HepG2 (cell line): Measurements from ENCODE around the gene KCTD15. TPM values are rescaled to one million over a fixed set of nuclear protein-coding genes. Genes with fewer than 3 reads are reported as not detected.

Experiments
- CBX5 ChIP-seq: sonication (generic); formaldehyde crosslinking; IDR thresholded peaks from 2 replicates; pipeline ENCODE4 v1.4.0; 2020; ENCODE audit warnings: missing genetic modification reagents, borderline replicate concordance
- CHCHD3 ChIP-seq: sonication (generic); formaldehyde crosslinking; IDR thresholded peaks from 2 replicates; pipeline ENCODE4 v1.8.0; 2022; ENCODE audit warnings: mild to moderate bottlenecking, missing genetic modification reagents, moderate library complexity
- ELF1 ChIP-seq: sonication (generic); formaldehyde crosslinking; IDR thresholded peaks from 2 replicates; pipeline ENCODE4 v1.4.0; 2020; ENCODE audit warnings: missing genetic modification reagents
- GATAD1 ChIP-seq: IDR thresholded peaks from 2 replicates; pipeline ENCODE4 v1.6.1; 2016; ENCODE audit warnings: missing genetic modification reagents, missing compliant biosample characterization
- KLF11 ChIP-seq: IDR thresholded peaks from 2 replicates; pipeline ENCODE4 v1.6.1; 2016; ENCODE audit warnings: missing compliant biosample characterization
- KLF12 ChIP-seq: sonication (generic); formaldehyde crosslinking; IDR thresholded peaks from 2 replicates; pipeline ENCODE4 v1.4.0; 2020; ENCODE audit warnings: missing genetic modification reagents, borderline replicate concordance
- MYPOP ChIP-seq: sonication (generic); formaldehyde crosslinking; IDR thresholded peaks from 2 replicates; pipeline ENCODE4 v1.8.1; 2023; ENCODE audit warnings: mild to moderate bottlenecking, moderate library complexity, missing genetic modification reagents
- ONECUT2 ChIP-seq: sonication (generic); formaldehyde crosslinking; IDR thresholded peaks from 2 replicates; pipeline ENCODE4 v1.4.0; 2020; ENCODE audit warnings: missing genetic modification reagents
- PAF1 ChIP-seq: IDR thresholded peaks from 2 replicates; pipeline ENCODE4 v1.6.1; 2016; ENCODE audit warnings: missing genetic modification reagents, missing compliant biosample characterization
- POGK ChIP-seq: sonication (generic); formaldehyde crosslinking; conservative IDR thresholded peaks from 2 replicates; pipeline ENCODE4 v1.8.0; 2022; ENCODE audit warnings: mild to moderate bottlenecking, moderate library complexity, missing genetic modification reagents
- RORA ChIP-seq: sonication (generic); formaldehyde crosslinking; IDR thresholded peaks from 2 replicates; pipeline ENCODE4 v1.5.0; 2020; ENCODE audit warnings: mild to moderate bottlenecking, missing genetic modification reagents, moderate library complexity
- SOX5 ChIP-seq: IDR thresholded peaks from 2 replicates; pipeline ENCODE4 v1.6.1; 2016; ENCODE audit warnings: borderline replicate concordance
- SP2 ChIP-seq: sonication (generic); formaldehyde crosslinking; IDR thresholded peaks from 2 replicates; pipeline ENCODE4 v1.5.1; 2020; ENCODE audit warnings: mild to moderate bottlenecking, missing genetic modification reagents
- TARDBP ChIP-seq: sonication (generic); formaldehyde crosslinking; IDR thresholded peaks from 2 replicates; pipeline ENCODE4 v1.8.0; 2022; ENCODE audit warnings: mild to moderate bottlenecking, missing genetic modification reagents
- TCF12 ChIP-seq, 2 experiments: fragments of 450-650 bp in 1 of 2; sonication (generic) in 1 of 2; formaldehyde crosslinking in 1 of 2; IDR thresholded peaks; 2 replicates each; pipeline versions ENCODE4 v1.6.1 to v1.8.0; 2017 to 2022; ENCODE audit warnings: antibody characterized with exemption in 1 of 2, mild to moderate bottlenecking in 1 of 2, missing genetic modification reagents in 1 of 2, moderate library complexity in 1 of 2
- ZNF124 ChIP-seq: sonication (generic); formaldehyde crosslinking; IDR thresholded peaks from 2 replicates; pipeline ENCODE4 v1.4.0; 2020; ENCODE audit warnings: missing genetic modification reagents
- ZNF335 ChIP-seq: sonication (generic); formaldehyde crosslinking; IDR thresholded peaks from 2 replicates; pipeline ENCODE4 v1.4.0; 2020; ENCODE audit warnings: missing genetic modification reagents
- ZNF354B ChIP-seq: sonication (generic); formaldehyde crosslinking; IDR thresholded peaks from 2 replicates; pipeline ENCODE4 v1.8.0; 2022; ENCODE audit warnings: mild to moderate bottlenecking, missing genetic modification reagents
- ZNF512 ChIP-seq: sonication (generic); formaldehyde crosslinking; IDR thresholded peaks from 2 replicates; pipeline ENCODE4 v1.4.0; 2020; ENCODE audit warnings: mild to moderate bottlenecking, missing genetic modification reagents
- ZNF644 ChIP-seq: IDR thresholded peaks from 2 replicates; pipeline ENCODE4 v1.6.1; 2016; ENCODE audit warnings: low read depth
- ZNF792 ChIP-seq: IDR thresholded peaks from 2 replicates; pipeline ENCODE4 v1.6.1; 2016
- ZNF883 ChIP-seq: sonication (generic); formaldehyde crosslinking; IDR thresholded peaks from 2 replicates; pipeline ENCODE4 v1.5.1; 2020; ENCODE audit warnings: mild to moderate bottlenecking, missing genetic modification reagents; ENCODE audit errors: not compliant biosample characterization
- polyA plus RNA-seq, 8 experiments: library from polyadenylated mRNA; depleted of rRNA in 3 of 8; stranded (reverse) in 7 of 8; unstranded in 1 of 8; fragments of >200 nt; fragmentation: Illumina TruSeq in 4 of 8; extraction: Trizol in 4 of 8; gene quantifications; 2 replicates each; pipeline versions ENCODE4 v1.2.1 to v1.2.3, GENCODE V29; 2011 to 2016; ENCODE audit warnings: low read depth in 4 of 8, missing spikeins in 1 of 8, mixed read lengths in 1 of 8; ENCODE audit not compliant: insufficient read depth in 1 of 8
- total RNA-seq, 5 experiments: library from RNA; depleted of rRNA; stranded (reverse); fragments of >200 nt; fragmentation: Illumina TruSeq; extraction: Trizol; gene quantifications; 2 replicates each; pipeline ENCODE4 v1.2.3, GENCODE V29; 2016; ENCODE audit warnings: low read depth in 1 of 5
- TF ChIP-seq, protein P1 (sequence below): sonication (generic); formaldehyde crosslinking; IDR thresholded peaks from 2 replicates; pipeline ENCODE4 v1.8.1; 2023; ENCODE audit warnings: missing genetic modification reagents, inconsistent platforms, borderline replicate concordance
- TF ChIP-seq, protein P2 (sequence below): sonication (generic); formaldehyde crosslinking; IDR thresholded peaks from 2 replicates; pipeline ENCODE4 v1.5.0; 2020; ENCODE audit warnings: missing genetic modification reagents

KCTD15 gene
- total and polyA plus RNA-seq, 2 of the 13 experiments (the other 11 are each of a cell fraction or from before 2014, with no cell fraction given): 13.2 to 16.7 TPM

GRCh38 chr19:33767898-33768413 is 28.7 kb upstream of the KCTD15 start (continued):
- TF ChIP-seq, protein P1, sequence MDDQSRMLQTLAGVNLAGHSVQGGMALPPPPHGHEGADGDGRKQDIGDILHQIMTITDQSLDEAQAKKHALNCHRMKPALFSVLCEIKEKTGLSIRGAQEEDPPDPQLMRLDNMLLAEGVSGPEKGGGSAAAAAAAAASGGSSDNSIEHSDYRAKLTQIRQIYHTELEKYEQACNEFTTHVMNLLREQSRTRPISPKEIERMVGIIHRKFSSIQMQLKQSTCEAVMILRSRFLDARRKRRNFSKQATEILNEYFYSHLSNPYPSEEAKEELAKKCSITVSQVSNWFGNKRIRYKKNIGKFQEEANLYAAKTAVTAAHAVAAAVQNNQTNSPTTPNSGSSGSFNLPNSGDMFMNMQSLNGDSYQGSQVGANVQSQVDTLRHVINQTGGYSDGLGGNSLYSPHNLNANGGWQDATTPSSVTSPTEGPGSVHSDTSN (CRISPR knock-in tag): no peak
- TF ChIP-seq POGK (CRISPR knock-in tag): no peak
- no peak for TF ChIP-seq TARDBP (CRISPR knock-in tag)
- TF ChIP-seq GATAD1: peak; percentile 39; the same call in 1 of the 2 replicates
- no peak for TF ChIP-seq CHCHD3 (CRISPR knock-in tag)
- no peak for TF ChIP-seq ONECUT2 (CRISPR knock-in tag)
- no peak for TF ChIP-seq RORA (CRISPR knock-in tag)
- TF ChIP-seq ZNF335: 0 out of 2 replicates have a peak, but pooled peaks have one; percentile 25
- no peak for TF ChIP-seq ZNF354B (CRISPR knock-in tag)
- no peak for TF ChIP-seq CBX5 (CRISPR knock-in tag)
- TF ChIP-seq TCF12 (IDR thresholded peaks at IDR 0.05): no peak
- TF ChIP-seq TCF12 (CRISPR knock-in tag; IDR thresholded peaks at IDR 0.05): no peak
- no peak for TF ChIP-seq ZNF644 (CRISPR knock-in tag)
- TF ChIP-seq ZNF883 (CRISPR knock-in tag): no peak
- peak; percentile 65; the same call in 1 of the 2 replicates for TF ChIP-seq ZNF792
- TF ChIP-seq ZNF512 (CRISPR knock-in tag): no peak
- no peak for TF ChIP-seq SP2
- TF ChIP-seq KLF11 (CRISPR knock-in tag): peak; percentile 81
- TF ChIP-seq ELF1 (CRISPR knock-in tag): no peak
- no peak for TF ChIP-seq KLF12
- no peak for TF ChIP-seq PAF1
- TF ChIP-seq SOX5: no peak
- no peak for TF ChIP-seq ZNF124 (CRISPR knock-in tag)
- no peak for TF ChIP-seq MYPOP (CRISPR knock-in tag)
- TF ChIP-seq, protein P2, sequence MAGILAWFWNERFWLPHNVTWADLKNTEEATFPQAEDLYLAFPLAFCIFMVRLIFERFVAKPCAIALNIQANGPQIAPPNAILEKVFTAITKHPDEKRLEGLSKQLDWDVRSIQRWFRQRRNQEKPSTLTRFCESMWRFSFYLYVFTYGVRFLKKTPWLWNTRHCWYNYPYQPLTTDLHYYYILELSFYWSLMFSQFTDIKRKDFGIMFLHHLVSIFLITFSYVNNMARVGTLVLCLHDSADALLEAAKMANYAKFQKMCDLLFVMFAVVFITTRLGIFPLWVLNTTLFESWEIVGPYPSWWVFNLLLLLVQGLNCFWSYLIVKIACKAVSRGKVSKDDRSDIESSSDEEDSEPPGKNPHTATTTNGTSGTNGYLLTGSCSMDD (CRISPR knock-in tag): no peak
